Activated T-helper 17 cell treated with anti-CD3 and anti-CD28 coated beads, Interleukin-2, amount 50 U/mL, for 72 hours (primary cell): ENCODE measurements around the gene E4F1. TPM values are rescaled to one million over a fixed set of nuclear protein-coding genes. Genes with fewer than 3 reads are reported as not detected.

Source experiments
- ATAC-seq: fragments of 150-1000 bp; cut with Tn5 transposase; replicated peaks from 2 replicates; pipeline ENCODE4 v1.10.0; 2021; ENCODE audit warnings: mild to moderate bottlenecking, moderate library complexity
- H3K27ac Mint-ChIP-seq: one replicate; pipeline ENCODE4 v1.8.0; 2022; ENCODE audit warnings: mixed read lengths
- H3K27me3 Mint-ChIP-seq: one replicate; pipeline ENCODE4 v1.8.0; 2022; ENCODE audit warnings: mixed read lengths
- H3K36me3 Mint-ChIP-seq: one replicate; pipeline ENCODE4 v1.8.0; 2022; ENCODE audit warnings: low read depth, mild to moderate bottlenecking, mixed read lengths
- H3K4me1 Mint-ChIP-seq: one replicate; pipeline ENCODE4 v1.8.0; 2022; ENCODE audit warnings: mixed read lengths
- H3K4me3 Mint-ChIP-seq: one replicate; pipeline ENCODE4 v1.8.0; 2022; ENCODE audit warnings: mild to moderate bottlenecking, mixed read lengths
- H3K9me3 Mint-ChIP-seq: one replicate; pipeline ENCODE4 v1.8.0; 2022; ENCODE audit warnings: mixed read lengths
- total RNA-seq, 2 donors: library from RNA; stranded (reverse); gene quantifications; one replicate each; pipeline ENCODE4 v1.2.3, GENCODE V29; 2022

The E4F1 gene
- total RNA-seq, 2 donors from 2014 or later = 20.1 to 22.8 TPM

GRCh38 chr16:2271848-2272461, 48.6 kb downstream of the E4F1 start:
- no peak overlapping the region for H3K4me3 Mint-ChIP-seq
- H3K9me3 Mint-ChIP-seq = no peaks in the 10 kb centered on the region
- H3K36me3 Mint-ChIP-seq = peaks cover 10% of the 10 kb centered on the region
- H3K27ac Mint-ChIP-seq = no peak overlapping the region
- peaks cover 6% of the 10 kb centered on the region for H3K4me1 Mint-ChIP-seq
- H3K27me3 Mint-ChIP-seq = no peaks in the 10 kb centered on the region
- no peak for ATAC-seq

- Mint-ChIP-seq H3K4me3 (no peak overlapping the region), H3K36me3 (no peaks in the 10 kb centered on the region), H3K9me3 (no peaks in the 10 kb centered on the region), H3K4me1 (peaks cover 6% of the 10 kb centered on the region), H3K27me3 (no peaks in the 10 kb centered on the region), H3K27ac (no peak overlapping the region)
- no peak for ATAC-seq
These were observed 50.1 kb downstream of the E4F1 start for GRCh38 chr16:2273484-2273883.

- Mint-ChIP-seq H3K4me3 (no peak overlapping the region), H3K27me3 (no peaks in the 10 kb centered on the region), H3K36me3 (no peaks in the 10 kb centered on the region), H3K9me3 (no peaks in the 10 kb centered on the region), H3K4me1 (peaks cover 6% of the 10 kb centered on the region), H3K27ac (no peak overlapping the region)
- ATAC-seq = no peak
These were observed 50.5 kb downstream of the E4F1 start for GRCh38 chr16:2273931-2274330.

GRCh38 chr16:2275476-2276367, 52.3 kb downstream of the E4F1 start:
- Mint-ChIP-seq H3K36me3 (no peaks in the 10 kb centered on the region), H3K4me1 (no peaks in the 10 kb centered on the region), H3K4me3 (no peak overlapping the region), H3K27ac (no peak overlapping the region), H3K27me3 (no peaks in the 10 kb centered on the region), H3K9me3 (no peaks in the 10 kb centered on the region)
- ATAC-seq = no peak

- Mint-ChIP-seq H3K36me3 (no peaks in the 10 kb centered on the region), H3K4me3 (no peak overlapping the region), H3K4me1 (no peaks in the 10 kb centered on the region), H3K27ac (no peak overlapping the region), H3K27me3 (no peaks in the 10 kb centered on the region), H3K9me3 (no peaks in the 10 kb centered on the region)
- no peak for ATAC-seq
These were observed 53.2 kb downstream of the E4F1 start for GRCh38 chr16:2276368-2277195.

GRCh38 chr16:2277466-2278271, 54.3 kb downstream of the E4F1 start:
- H3K9me3 Mint-ChIP-seq = no peaks in the 10 kb centered on the region
- H3K4me3 Mint-ChIP-seq = no peak overlapping the region
- no peaks in the 10 kb centered on the region for H3K4me1 Mint-ChIP-seq
- no peak for ATAC-seq
- no peak overlapping the region for H3K27ac Mint-ChIP-seq
- H3K27me3 Mint-ChIP-seq = no peaks in the 10 kb centered on the region
- no peaks in the 10 kb centered on the region for H3K36me3 Mint-ChIP-seq

- Mint-ChIP-seq H3K4me3 (no peak overlapping the region), H3K4me1 (no peaks in the 10 kb centered on the region), H3K27me3 (no peaks in the 10 kb centered on the region), H3K27ac (no peak overlapping the region), H3K36me3 (no peaks in the 10 kb centered on the region), H3K9me3 (no peaks in the 10 kb centered on the region)
- no peak for ATAC-seq
These were observed 54.8 kb downstream of the E4F1 start for GRCh38 chr16:2278272-2278608.

- ATAC-seq = no peak
- Mint-ChIP-seq H3K27me3 (no peaks in the 10 kb centered on the region), H3K9me3 (no peaks in the 10 kb centered on the region), H3K36me3 (no peaks in the 10 kb centered on the region), H3K4me3 (no peak overlapping the region), H3K27ac (no peak overlapping the region), H3K4me1 (no peaks in the 10 kb centered on the region)
These were observed 55.8 kb downstream of the E4F1 start for GRCh38 chr16:2278956-2279800.

- Mint-ChIP-seq H3K36me3 (no peaks in the 10 kb centered on the region), H3K27me3 (no peaks in the 10 kb centered on the region), H3K4me3 (no peak overlapping the region), H3K9me3 (no peaks in the 10 kb centered on the region), H3K4me1 (no peaks in the 10 kb centered on the region), H3K27ac (no peak overlapping the region)
- ATAC-seq = no peak
These were observed 57.1 kb downstream of the E4F1 start for GRCh38 chr16:2280461-2280860.

GRCh38 chr16:2280981-2281542, 57.7 kb downstream of the E4F1 start:
- H3K27ac Mint-ChIP-seq = no peak overlapping the region
- H3K27me3 Mint-ChIP-seq = no peaks in the 10 kb centered on the region
- H3K4me1 Mint-ChIP-seq = no peaks in the 10 kb centered on the region
- H3K36me3 Mint-ChIP-seq = no peaks in the 10 kb centered on the region
- H3K4me3 Mint-ChIP-seq = no peak overlapping the region
- no peak for ATAC-seq
- H3K9me3 Mint-ChIP-seq = no peaks in the 10 kb centered on the region

- ATAC-seq = no peak
- no peaks in the 10 kb centered on the region for H3K36me3 Mint-ChIP-seq
- no peaks in the 10 kb centered on the region for H3K27me3 Mint-ChIP-seq
- no peaks in the 10 kb centered on the region for H3K4me1 Mint-ChIP-seq
- H3K27ac Mint-ChIP-seq = no peak overlapping the region
- no peaks in the 10 kb centered on the region for H3K9me3 Mint-ChIP-seq
- H3K4me3 Mint-ChIP-seq = no peak overlapping the region
These were observed 58.9 kb downstream of the E4F1 start for GRCh38 chr16:2282262-2282661.

- ATAC-seq = no peak
These were observed 59.6 kb downstream of the E4F1 start for GRCh38 chr16:2282866-2283555.

More at GRCh38 chr16:2282866-2283555, 59.6 kb downstream of the E4F1 start:
- Mint-ChIP-seq H3K27me3 (no peaks in the 10 kb centered on the region), H3K36me3 (no peaks in the 10 kb centered on the region), H3K4me1 (no peaks in the 10 kb centered on the region), H3K27ac (no peak overlapping the region), H3K4me3 (no peak overlapping the region), H3K9me3 (no peaks in the 10 kb centered on the region)
